NOMO-1 treated with dmso at 0.1 percent for 144 hours (cell line): ENCODE results near the gene VCP.
A peak's percentile ranks its signal among the peaks of the same experiment; 100 is the strongest.

Experiments used
- DNase-seq: peaks from one replicate; lab custom pipeline; 2025; ENCODE audit not compliant: unreplicated experiment; lab: John Stamatoyannopoulos, UW

VCP gene

DNA sequence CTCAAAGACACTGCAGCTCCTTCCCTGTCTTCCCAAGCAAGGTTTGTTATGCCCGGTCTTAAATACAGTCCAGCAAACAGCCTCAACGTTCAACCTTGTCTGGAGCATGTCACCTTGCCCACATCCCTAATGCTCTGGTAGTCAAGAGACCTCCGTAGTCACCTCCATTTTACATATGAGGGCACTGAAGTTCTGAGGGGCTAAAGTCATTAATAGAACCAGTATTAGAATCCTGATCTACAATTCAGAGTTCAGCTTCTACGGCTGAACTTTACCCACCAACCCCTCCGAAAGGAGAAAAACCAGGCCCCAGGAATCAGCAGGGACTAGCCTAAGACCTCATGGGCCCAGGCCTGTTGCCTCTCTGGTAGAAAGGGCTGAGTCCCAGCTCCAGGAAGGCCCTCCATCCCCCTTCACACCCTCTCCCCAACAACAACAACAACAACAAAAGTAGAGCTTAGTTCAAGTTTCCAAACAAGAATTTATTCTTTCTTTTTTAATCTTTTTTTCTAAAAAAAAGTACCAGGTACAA, 31.3 kb upstream of the VCP start:
- no peak for DNase-seq

DNA sequence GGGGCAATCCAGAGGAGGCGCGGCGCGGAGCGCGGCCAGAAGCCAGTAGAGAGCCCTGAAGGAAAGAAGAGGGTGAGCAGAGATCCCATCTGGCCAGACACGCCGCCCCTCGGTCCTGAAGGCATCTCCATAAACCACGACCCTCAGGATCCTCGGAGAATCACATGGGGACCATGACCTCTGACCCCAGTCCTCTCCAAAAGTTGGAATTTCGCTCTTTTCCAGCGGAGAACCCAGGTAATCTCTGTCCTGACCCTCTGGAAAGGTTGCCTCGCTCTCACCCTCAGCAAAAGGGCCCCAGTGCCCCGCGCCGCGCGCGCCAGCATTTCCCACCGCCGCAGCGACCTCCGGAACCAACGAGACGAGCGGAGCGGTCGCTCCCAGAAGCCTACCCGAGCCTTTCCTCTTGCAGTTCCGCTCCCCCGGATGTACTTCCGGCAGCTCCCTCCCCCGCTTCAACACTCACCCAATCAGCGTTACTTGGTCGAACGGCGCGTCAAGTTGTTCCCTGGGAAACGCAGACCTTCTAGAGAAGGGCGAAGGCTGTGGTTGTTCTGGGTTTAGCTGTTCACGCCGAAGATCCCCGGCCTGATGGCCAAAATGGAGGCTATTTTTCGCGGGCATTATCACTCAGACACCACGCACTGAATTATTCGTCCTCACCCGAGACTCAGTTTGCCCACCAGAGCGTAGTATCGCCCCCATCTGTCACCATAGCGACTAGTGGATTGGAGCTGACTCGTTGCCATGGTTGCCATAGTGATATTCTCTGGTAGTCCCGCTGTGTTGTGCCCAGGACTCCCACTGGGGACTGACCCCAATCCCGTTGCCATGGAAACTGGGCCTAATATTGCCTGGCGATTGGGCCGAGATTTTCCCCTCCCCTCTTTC, 30.6 kb upstream of the VCP start, which contains the start of gene STOML2:
Gene STOML2, minus strand, starts transcription at position 363 of the 891 bp plus-strand sequence. Its CDS starts 37 bp downstream, at position 326.
- peak; percentile 98 for DNase-seq

DNA sequence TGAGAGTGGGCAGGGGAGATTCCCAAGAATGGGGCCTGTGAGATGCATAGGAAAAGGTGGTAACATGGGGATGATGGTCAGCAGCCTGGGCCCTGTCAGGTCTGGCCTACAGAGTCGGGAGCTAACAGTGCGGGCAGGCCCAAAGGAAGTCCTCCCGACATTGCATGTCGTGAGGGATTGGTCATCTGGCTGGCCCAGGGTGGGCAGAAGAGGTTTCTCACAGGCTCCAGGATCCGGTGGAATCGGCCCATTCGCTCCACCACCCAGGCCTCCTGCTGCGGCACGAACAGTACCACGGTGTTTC, 30.0 kb upstream of the VCP start:
- DNase-seq, result no peak

DNA sequence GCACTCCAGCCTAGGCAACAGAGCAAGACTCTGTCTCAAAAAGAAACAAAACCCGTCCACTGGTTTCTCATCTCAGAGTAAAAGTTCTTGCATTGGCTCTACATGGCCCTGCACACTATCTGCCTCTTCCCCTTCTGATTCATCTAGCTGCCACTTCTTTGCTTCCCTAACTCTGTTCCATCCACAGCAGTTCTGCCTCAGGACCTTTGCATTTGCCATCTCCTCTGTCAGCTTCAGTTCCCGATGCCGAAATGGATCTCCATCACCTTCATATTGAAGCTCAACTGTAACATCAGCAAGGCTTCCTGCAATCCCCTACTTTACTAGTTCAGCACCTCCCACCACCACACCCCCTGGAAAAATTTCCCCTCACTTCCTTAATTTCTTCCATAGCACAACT, 25.1 kb upstream of the VCP start:
- no peak for DNase-seq

DNA sequence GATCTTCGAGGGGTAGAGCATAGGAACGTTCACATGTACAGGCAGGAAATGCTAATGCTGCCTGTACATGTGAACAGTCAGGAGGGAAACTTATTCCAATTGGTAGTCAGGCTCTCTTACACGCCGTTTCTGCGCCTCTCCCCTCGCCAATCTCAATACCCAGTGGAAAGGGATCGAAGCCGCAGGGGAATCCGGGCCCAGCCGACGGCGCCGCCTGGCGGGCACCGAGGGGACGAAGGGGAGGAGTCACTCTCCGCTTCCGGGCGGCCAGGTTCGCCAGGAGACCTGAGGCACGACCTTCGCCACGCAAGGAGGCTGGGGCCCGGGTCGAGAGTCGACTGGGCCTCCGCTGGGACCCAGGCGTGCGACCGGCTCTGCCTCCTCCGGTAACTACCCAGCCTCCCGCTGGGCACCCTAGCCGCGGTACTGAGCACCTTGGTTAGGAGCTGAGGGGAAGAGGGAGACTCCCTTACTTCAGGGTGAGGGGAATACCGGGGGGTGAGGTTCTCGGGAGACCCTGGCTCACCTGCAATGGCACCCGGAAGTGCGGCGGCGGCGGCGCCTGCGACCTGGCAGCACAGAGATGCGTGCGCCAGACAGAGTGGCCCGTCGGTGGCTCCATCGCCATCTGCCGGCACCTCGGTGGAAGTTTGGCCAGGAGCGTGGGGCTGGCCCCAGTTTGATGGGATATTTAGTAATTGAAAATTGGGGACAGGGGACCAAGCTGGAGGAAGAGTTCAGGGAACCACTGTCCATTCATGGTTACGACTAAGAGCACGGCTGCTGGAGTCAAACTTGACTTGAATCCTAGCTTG, 23.8 kb upstream of the VCP start, which contains the start of gene PIGO:
Gene PIGO, minus strand, starts transcription at position 557 of the 815 bp plus-strand sequence. CDS start 1,026 bp downstream, outside the sequence.
- peak; percentile 90 for DNase-seq

DNA sequence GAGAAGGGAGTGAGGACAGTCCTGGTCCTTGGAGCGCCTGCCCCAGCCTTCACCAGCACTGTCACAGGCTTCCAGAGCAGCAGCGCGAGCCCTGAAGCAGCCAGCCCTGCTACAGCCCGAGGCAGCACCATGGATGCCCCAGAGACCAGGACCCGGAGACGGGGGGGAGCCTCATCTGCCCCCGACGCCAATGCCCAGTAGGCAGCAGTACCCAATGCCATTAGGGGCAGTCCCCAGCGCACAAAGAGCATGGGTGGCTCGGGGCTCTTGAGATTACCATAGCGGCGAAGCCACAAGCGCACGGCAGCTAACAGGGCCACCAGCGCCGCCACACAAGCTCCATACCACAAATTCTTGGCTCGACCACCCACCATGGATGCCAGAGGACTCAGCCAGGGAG, 19.1 kb upstream of the VCP start:
- no peak for DNase-seq

DNA sequence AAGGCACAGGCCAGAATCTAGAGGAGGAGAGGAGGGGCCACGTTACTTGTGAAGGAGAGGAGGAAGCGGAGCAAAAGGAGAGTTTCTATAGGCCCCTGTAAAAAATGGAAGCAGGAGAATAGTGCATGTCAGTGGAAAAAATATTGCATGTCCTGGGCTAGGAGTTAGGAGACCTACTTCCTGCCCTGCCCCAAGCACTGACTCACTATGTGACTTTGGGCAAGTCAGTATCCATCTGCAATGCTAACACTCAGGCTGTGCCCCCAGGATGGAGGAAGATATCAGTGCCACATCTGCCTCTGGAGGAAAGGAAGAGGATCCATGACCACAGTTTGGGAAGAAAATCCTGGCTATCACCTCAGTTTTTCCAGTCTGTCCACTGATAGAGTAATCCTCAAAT, 17.0 kb upstream of the VCP start:
- no peak for DNase-seq

DNA sequence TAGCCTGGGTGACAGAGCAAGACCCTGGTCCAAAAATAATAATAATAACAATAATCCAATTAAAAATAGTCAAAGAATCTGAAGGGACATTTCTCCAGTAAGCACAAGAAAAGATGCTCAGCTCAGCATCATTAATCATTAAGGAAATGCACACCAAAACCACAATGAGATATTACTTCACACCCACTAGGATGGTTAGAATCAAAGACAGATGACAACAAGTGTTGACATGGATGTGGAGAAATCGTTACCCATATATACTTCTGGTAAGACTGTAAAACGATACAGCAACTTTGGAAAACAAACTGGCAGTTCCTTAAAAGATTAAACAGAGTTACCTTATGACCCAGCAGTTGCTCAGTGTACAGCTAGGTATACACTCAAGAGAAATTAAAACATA, 12.7 kb upstream of the VCP start:
- no peak for DNase-seq

DNA sequence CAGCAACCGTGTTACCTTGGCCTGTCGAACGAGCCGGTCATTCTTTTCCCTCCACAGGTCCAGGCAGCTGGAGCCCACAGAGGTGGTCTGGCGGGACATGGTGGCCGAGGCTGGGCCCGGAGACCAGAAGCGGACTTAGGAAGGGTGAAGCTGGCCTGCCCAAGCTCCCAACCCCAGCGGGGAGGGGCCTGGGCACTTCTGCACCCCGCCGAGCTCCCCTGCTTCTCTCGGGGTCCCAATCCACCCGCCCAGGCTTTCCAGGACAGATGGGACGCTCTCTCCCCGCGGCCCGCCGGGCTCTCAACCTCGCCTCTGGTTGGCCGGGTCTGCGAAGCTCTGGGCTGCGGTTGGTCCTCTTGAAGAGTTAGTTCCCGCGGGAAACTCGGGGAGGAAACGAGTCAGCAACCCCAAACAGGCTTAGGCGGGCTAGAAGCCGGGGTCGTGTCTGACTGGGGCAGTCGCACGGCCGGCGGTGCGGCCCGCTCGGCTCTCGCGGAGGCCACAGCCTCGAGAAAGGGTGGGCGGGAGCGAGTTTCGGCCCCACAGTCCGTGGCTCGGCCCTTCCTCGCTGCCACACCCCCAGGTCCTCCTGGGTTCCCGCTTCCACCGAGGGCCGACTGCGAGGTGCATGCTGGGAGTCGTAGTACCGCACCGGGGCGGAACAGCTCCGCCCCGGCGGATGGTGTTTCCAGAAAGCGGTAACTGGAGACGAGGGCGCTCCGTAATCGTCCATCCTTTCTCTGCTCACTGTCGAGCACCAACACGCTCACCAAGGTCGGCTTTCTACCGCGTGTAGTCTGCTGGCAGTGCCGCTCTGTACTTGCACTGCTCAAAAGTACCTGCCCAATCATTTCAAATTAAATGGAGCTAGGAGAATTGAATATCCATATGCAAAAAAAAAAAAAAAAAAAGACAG, 7.3 kb upstream of the VCP start, which contains the start of gene FANCG:
Gene FANCG, minus strand, starts transcription at position 517 of the 916 bp plus-strand sequence. Its CDS starts 418 bp downstream, at position 99.
- DNase-seq, result peak; percentile 95

DNA sequence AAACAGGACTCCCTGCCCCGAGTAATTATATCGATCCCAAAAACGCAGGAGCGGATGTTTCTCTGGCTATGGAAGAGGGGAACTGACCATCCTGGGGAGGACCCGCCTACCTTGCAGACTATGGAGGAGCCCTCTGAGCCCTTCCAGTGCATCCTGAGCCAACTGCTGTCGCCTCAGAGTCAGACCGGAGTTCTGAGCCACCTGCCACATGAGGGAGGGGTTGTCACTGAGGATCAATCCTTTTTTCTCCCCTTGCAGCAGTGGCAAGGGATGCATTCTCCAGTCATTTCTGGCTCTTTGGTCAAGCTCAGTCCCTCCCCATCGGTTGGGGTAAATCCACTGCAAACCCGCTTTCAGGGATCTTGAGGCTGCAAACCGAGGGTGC, 6.6 kb upstream of the VCP start:
- DNase-seq, result no peak

DNA sequence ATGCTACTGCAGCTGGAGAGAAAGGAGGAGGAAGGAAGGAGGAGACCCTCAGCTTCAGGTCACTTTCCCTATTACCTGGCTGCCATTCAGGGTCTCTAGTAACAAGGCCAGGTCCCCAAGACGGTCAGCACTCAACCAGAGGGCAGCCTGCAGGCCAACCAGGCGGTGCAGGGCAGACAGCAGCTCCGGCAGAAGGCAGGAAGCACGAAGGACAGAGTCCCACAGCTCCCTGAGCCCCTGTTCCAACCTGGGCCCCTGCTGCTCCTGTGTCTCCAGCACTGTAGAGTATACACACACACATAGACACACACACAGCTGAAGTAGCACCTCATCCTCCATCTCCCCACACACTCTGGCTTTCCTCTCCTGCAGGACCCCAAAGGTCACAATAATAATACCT, 5.6 kb upstream of the VCP start:
- DNase-seq, result no peak

DNA sequence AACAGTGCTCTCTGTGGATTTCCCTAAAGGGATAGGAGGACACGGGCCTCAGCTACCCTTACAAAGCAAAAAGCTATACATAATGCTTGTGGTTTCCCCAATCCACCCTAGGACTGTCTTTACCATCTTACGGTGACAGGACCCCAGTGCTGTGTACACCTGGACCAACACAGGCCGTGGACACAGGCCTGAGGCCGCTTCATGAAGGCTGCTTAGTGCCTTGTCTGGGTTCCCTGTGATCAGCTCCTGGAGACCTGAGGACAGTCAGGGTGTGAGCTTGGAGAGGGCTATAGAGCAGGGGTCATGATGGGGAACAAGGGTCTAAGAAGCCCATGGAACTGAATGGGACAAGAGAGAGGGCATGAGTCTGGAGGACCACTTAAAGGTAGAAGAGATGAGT, 4.4 kb upstream of the VCP start:
- no peak for DNase-seq

DNA sequence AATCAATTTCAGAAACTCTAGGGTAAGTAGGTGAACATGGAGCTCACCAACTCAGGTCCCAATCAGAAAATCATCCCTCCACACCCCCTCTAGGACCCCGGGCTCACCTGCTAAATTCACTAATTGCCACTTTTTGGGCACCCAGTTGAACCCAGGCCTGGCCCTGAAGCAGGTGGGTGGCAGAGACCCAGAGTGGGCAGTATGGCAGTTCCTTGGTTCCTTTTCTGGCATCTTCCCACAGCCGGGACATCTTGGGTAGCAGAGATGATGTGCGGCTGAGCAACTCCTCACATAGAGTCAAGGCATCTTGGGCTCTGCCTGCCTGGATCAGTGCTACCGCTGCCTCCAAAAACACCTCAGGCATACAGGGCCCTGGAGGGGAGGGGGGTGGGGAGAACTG, 2.9 kb upstream of the VCP start:
- DNase-seq, result no peak

DNA sequence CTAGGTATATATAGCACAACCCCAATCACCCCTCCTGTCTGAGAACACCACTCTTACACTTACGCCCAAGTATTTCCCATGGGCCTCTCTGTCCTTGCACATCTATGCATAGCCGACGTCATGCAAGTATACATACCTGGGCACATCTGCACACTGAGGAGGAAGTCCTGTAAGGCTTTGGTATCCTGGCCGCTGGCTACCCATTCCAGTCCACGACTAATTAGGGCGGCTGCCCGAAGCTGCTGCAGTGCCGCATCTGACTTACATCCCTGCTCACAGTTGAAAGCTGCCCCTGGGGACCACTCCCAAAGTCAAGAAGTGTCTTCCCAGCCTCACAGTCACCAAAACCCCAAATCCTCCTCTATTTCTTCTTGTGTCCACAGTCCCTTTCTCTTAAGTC, 2.4 kb upstream of the VCP start:
- DNase-seq, result no peak

DNA sequence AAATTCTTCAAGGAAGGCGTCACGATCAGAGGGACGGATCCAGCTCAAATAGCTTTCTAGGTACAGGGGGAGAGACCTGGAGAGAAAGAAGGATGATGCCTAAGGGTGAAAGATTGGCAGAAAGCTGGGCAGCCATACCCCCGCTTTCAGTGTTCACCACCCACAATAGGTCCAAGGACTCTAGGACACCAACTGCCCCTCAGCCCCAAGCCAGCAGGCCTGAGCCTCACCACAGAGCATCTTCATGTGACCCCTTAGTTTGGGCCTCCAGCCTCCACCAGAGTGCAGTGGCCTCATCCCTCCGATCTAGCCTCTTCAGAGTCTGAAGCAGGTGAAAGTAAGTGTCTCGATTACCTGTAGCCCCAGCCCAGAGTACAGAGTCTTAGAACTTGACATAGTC, 1.7 kb upstream of the VCP start:
- no peak for DNase-seq

DNA sequence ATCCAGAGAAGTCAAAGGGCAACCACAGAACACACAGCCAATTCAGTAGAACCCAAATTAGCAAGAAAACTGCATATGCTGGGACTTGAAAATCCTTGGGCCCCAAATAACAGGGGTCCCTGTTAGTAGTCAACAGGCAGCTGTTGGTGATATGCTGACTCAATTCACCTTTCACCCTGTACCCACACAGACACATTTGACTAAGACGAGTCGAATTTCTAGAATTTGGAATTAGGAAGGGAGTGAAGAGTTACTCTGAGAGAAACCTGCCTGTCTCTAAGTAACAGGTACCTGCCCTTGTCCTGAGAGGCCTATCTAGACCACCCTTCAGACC, 821 bp upstream of the VCP start:
- no peak for DNase-seq

DNA sequence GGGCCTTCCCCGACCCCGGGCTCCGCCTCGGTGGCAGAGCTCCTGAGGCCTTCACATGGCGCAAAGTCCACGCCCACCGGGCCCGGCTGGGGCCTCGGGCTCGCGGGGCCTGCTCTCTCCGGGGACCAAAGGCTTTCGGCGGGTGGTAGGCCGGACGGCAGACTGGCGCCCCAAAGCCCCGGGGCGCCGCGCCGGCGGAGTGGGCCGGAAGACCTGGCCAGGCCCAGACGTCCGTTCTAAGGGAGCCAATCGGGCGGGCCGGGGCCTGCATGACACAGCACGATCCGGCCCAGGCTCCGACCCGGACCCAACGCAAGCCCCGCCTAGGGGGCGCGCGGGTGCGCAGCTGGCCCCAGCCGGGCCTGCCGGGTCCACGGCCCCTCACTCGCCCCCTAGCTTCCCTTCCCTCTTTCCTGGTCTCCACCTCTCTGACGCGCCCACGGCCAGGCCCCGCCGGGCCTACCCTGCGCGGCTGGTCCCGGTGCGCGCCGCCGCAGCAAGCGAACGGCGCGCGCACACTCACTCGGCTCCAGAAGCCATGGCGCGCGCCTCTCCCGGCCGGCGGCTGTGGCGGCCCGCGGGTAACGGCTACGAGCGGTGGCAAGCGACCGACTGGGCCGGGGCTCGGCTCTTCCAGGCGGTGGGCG, 488 bp downstream of the VCP start:
- peak; percentile 81 for DNase-seq

DNA sequence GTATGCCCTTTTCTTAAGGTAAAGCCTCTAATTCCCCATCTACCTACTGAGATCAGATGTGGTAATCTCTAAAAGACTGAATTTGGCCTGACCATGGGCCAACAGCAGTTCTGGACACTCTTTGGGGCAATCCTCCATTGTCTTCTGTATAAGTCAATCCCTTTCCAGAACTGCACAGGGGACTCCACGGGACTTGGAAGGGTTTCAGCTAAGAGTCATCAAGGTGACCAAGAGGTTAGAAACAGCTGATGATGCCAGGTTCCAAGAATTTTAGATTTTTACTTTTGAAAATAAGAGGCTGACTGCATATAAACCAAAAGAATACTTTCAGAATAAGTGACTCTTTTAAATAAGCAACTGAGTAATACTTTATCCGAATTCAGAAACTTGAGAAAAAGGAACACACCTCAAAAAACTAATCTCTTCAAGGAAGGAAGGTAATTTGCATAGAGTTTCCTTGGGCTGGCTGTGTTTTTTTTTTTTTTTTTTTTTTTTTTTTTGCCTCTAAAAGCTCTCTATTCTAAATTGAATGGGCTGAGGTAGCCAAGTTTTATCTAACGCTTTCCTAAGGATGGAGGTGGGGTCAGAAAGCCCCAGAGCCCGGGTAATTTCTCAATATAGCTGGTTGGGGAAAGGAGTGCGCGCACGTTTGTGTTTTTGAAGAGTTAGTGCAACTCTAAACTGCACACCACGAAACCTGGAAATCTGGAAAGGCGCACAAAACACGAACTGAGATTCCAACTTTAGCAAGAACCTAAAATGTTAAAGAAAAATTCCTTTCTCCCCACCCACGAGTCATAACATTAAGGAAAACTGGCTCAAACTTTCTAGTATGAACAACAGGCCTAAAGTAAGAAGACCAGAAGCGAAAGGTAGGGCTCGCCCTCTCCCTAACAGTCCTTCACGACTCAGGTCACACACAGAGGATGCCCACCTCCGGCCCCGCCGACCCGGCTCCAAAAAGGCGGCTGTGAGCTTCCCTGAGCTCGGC, 1.3 kb downstream of the VCP start:
- no peak for DNase-seq

DNA sequence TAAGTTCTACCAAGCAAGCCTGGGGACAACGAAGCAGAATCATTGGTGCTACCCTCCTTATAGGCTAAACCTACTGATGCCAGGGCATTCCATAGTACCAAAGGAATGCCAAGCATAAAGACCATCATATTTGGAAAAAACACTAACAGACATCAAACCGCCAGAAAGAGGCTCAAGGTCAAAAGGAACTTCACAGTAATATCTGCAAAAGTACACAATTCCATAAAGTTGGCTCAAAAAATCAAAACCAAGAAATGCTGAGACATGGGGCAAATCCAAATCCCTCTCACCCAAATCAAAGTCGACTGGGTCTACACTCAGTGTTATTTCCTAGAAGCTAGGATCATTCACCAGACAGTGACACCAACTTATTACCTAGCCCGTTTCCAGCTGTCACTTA, 3.4 kb downstream of the VCP start:
- DNase-seq, result no peak
